C4-2B (cell line): ENCODE measurements around the gene MIPEP.

ENCODE experiments used
- ZFX ChIP-seq: fragments of 450-650 bp; IDR thresholded peaks from 2 replicates; pipeline ENCODE4 v1.6.1; 2017
- TF ChIP-seq, protein P1 (sequence below): fragments of 450-650 bp; conservative IDR thresholded peaks from 2 replicates; pipeline ENCODE4 v1.5.1; 2017; ENCODE audit warnings: mild to moderate bottlenecking

DNA sequence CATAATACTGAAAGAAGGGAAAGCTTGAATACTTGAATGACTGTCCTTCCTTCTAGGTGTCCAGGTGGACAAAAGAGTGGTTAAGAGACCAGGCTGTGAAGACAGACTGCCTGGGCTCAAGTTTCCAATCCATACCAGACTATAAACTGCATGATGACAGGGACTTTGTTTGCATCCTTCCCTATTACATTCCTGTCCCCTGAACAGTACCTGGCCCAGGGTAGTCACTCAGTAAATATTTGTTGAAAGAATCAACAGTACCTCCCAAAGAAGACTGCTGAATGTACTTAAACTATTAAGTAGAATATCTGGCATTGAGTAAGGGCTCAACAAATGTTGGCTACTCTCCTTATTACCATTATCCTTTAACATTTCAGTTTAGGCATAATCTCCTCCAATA, 29.7 kb downstream of the MIPEP start:
- TF ChIP-seq, protein P1, sequence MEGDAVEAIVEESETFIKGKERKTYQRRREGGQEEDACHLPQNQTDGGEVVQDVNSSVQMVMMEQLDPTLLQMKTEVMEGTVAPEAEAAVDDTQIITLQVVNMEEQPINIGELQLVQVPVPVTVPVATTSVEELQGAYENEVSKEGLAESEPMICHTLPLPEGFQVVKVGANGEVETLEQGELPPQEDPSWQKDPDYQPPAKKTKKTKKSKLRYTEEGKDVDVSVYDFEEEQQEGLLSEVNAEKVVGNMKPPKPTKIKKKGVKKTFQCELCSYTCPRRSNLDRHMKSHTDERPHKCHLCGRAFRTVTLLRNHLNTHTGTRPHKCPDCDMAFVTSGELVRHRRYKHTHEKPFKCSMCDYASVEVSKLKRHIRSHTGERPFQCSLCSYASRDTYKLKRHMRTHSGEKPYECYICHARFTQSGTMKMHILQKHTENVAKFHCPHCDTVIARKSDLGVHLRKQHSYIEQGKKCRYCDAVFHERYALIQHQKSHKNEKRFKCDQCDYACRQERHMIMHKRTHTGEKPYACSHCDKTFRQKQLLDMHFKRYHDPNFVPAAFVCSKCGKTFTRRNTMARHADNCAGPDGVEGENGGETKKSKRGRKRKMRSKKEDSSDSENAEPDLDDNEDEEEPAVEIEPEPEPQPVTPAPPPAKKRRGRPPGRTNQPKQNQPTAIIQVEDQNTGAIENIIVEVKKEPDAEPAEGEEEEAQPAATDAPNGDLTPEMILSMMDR, result no peak
- no peak for TF ChIP-seq ZFX
